ENCODE measurements around the gene GABRG3.

The GABRG3 gene

GRCh38 chr15:27532358-27532757 is 561.4 kb downstream of the GABRG3 start:
- DNase-seq: no peak

DNA sequence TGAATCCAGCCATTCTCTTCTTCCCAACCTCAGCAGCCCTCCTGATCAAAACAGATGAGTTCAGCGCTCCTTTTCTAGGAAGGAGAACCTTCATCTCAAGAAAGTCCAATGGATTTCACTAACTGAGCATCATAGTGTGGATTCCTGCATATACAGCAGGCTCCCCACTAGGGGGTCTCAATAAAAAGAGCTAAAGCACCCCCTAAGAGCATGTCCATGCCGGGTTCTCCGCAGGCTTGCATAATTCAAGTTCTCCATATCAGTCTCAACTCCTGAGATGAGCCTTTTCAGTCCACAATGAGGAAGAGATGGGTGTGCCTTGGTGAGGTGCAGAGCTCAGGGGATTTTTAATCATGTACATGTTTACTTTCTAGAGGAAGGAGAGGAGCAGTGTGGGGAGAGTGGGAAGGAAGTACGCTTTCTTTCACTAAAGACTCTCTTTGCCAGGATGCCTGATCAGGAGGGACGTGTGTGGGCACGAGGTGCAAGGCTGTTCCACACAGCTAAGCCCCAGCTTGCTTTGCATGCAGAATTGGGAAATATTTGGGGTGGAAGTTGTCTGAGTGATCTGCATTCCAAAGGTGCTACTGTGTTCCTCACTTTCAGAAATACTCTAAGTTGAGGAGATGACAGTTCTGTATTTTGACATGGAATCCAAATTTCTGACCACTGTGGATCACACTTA is 564.6 kb downstream of the GABRG3 start:
- no peak for DNase-seq

- DNase-seq: no peak
Measured at GRCh38 chr15:27538325-27538724, 567.3 kb downstream of the GABRG3 start.

DNA sequence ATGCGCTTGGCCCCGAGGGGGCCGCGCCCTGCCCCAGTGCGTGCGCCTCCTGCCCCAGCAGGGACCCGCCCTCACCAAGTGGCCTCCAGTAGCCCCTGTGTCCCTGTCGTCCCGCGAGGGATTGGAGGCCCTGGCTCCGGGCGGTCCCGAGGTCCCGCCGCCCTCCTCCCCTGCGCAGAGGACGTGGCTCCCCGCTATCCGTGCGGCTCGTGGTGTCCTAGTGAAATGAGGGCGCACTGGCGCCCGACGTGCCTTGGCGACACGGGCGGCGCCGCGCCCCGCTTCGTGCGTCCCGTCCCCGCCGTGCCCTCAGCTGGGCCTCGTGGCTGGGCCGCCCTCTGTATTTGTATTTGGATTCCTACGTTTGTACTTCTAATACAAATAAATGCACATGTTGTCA is 570.6 kb downstream of the GABRG3 start:
- no peak for DNase-seq

GRCh38 chr15:27545494-27546255 is 574.7 kb downstream of the GABRG3 start:
- DNase-seq: no peak

DNA sequence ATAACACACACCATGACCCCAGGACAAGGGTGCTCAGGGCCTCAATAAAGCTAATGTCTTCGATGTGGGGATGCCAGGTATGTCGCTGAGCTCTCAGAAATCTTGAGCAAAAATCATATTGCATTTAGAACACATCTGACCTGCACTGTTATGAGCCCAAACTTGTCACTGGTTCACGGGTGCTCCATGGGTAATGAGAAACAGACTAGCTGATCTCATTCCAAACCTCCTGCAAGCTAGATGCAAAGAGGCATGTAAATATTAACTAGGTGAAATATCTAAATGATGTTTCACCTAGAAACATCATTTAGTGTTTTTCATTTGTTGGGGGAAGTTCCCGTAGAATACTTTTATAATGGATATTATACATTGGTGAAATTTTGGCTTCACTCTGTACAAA is 578.8 kb downstream of the GABRG3 start:
- no peak for DNase-seq

DNA sequence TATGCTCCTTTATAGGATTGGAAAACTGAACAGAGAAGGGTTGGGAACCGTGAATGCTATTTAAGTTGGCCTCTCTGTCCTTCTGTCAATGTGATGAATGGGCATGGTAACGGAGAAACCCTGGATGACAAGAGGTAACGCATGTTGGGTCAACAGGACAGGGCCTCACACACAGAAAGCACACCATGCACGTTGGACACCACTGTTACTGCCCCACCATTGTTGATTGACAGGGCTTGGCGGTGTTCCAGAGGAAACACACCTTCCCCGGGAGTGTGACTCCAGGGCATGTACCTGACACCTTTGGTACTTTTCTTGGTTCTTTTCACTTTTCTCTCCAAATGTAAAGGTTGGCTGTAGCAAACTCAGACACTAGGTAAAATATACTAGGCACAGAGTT is 579.7 kb downstream of the GABRG3 start:
- DNase-seq: no peak

GRCh38 chr15:27561816-27562215 is 590.8 kb downstream of the GABRG3 start:
- no peak for DNase-seq

- DNase-seq: no peak
Measured at GRCh38 chr15:27563765-27564370, 592.9 kb downstream of the GABRG3 start.

DNA sequence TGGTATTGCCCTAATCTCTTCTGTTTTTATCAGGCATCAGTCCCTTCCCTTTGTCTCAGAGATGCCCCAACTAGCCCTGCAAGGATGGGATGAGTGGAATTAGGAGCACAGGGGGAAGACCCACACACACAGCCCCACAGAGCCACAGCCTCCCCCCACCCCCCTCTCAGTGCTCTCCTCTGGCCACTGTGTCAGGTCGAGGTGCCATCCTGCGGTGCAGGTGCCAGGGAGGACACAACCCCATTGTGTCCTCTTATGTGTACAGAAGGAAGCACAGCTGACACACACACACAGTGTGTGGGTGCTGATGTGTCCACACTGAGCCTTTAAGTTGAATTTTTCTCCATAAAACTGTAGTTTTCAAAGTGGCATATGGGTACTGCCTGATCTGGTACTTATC is 593.7 kb downstream of the GABRG3 start:
- DNase-seq: no peak

GRCh38 chr15:27570746-27571145 is 599.8 kb downstream of the GABRG3 start:
- DNase-seq: no peak

GRCh38 chr15:27573805-27574485 is 603.0 kb downstream of the GABRG3 start:
- DNase-seq: no peak

- DNase-seq: no peak
Measured at GRCh38 chr15:27574541-27575054, 603.6 kb downstream of the GABRG3 start.

GRCh38 chr15:27575521-27575920 is 604.5 kb downstream of the GABRG3 start:
- no peak for DNase-seq

GRCh38 chr15:27576576-27576975 is 605.6 kb downstream of the GABRG3 start:
- DNase-seq: no peak

GRCh38 chr15:27579738-27580137 is 608.8 kb downstream of the GABRG3 start:
- no peak for DNase-seq

DNA sequence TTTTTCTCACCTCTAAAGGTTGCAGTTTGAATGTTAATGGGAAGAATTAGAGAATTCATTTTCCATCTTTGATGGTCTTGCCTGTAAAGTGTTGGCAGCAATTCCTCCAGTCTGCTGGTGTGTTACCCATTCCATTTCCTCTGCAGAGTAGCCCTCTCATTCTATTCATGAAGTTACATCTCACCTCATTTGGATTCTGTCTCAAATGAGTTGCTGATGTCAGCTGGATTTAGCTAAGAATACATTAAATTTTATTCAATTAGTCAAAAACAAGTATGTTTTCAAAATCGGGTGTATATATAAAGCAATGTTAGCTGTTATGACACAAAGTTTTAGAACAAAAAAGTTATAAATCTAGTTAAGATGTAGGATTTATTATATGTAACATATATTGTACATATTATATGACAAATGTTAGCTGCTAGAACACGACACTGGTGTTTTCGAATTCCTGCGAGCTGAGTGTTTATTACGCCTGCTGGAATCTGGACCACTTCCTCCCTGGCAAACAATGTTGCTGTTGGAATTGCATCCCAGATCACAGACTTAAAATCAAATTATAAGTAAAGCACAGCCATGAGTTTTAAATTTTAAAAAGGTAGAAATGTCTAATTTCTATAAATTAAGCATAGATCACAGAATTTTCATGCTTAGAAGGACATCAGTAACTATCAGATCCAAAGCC is 611.9 kb downstream of the GABRG3 start:
- no peak for DNase-seq

DNA sequence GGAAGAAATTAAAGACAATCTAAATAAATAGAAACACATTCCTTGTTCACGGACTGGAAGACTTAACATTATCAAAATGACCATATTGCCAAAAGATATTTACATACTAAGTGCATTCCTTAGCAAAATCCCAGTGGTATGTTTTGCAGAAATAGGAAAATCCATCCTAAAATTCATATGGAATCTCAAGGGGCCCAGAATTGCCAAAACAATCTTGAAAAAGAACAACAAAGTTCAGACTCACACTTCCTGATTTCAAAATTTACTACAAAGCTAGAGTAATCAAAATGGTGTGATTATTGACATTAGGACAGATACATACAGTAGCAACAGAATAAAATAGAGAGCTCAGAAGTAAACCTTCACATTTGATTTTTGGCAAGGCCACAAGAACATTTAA is 612.7 kb downstream of the GABRG3 start:
- no peak for DNase-seq

GRCh38 chr15:27585041-27585640 is 614.2 kb downstream of the GABRG3 start:
- no peak for DNase-seq

- no peak for DNase-seq
Measured at GRCh38 chr15:27587810-27588209, 616.8 kb downstream of the GABRG3 start.

- no peak for DNase-seq
Measured at GRCh38 chr15:27589260-27589659, 618.3 kb downstream of the GABRG3 start.

DNA sequence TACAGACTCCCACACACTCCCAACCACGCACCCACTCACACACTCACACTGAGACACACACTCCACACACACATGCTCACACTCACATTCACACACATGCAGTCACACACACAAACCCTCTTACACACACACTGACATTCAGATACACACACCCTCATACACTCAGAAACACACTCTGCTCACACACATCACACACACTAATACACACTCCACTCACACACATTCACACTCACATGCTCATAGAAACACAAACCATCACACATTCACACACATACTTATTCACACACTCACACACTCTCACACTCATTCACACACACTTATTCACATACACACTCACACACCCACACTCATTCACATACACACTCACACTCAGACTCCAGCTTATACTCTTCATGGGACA is 618.8 kb downstream of the GABRG3 start:
- no peak for DNase-seq
